Measurements from ENCODE around the gene SIKE1.

- no peak for TF ChIP-seq CTCF (IDR thresholded peaks at IDR 0.05; ENCODE audit: poor library complexity)
- no peak for TF ChIP-seq EZH2 (IDR thresholded peaks at IDR 0.05; ENCODE audit: borderline replicate concordance)
Observed at GRCh38 chr1:114741963-114742746, 38.3 kb downstream of the SIKE1 start.

Data from hepatocyte (in vitro differentiated cells).